CD4-positive, alpha-beta T cell (primary cell): ENCODE results near the gene PPP1CC. TPM values are rescaled to one million over a fixed set of nuclear protein-coding genes. Genes with fewer than 3 reads are reported as not detected.
A peak's percentile ranks its signal among the peaks of the same experiment; 100 is the strongest.

Experiments
- ATAC-seq: fragments of 200-7000 bp; cut with Tn5 transposase; one replicate; pipeline ENCODE4 v1.10.0; 2022; ENCODE audit warnings: mild to moderate bottlenecking; ENCODE audit not compliant: poor library complexity
- CTCF ChIA-PET: fragments of 350-600 bp; sonication (Branson Sonifier 250); formaldehyde crosslinking; loops from one replicate; lab custom pipeline; 2021; ENCODE audit warnings: antibody characterized with exemption, inconsistent platforms; lab: Charles Lee
- POLR2A ChIA-PET: fragments of 350-600 bp; sonication (Branson Sonifier 250); formaldehyde crosslinking; loops from one replicate; lab custom pipeline; 2021; ENCODE audit warnings: antibody characterized with exemption, inconsistent platforms; lab: Charles Lee
- DNase-seq, 14 experiments: peaks; one replicate each; pipeline ENCODE4 v3.0.0-alpha.2; 2013 to 2020; ENCODE audit warnings: mixed read lengths in 2 of 14
- H3K27ac ChIP-seq, 2 donors: one replicate each; pipeline versions ENCODE4 v1.5.1 to v1.7.0; 2013; ENCODE audit warnings: low read length in 2 of 2, low read depth in 1 of 2, mild to moderate bottlenecking in 1 of 2
- H3K27me3 ChIP-seq, 2 experiments: 1 replicate in 1 of 2; 2 replicates in 1 of 2; pipeline versions ENCODE4 v1.6.1 to v1.7.0; 2013; ENCODE audit warnings: low read length in 2 of 2, control low read depth in 1 of 2, mild to moderate bottlenecking in 1 of 2, moderate library complexity in 1 of 2; ENCODE audit not compliant: insufficient read depth in 2 of 2, control insufficient read depth in 1 of 2
- H3K36me3 ChIP-seq: one replicate; pipeline ENCODE4 v1.6.1; 2013; ENCODE audit warnings: low read length, control low read depth; ENCODE audit not compliant: insufficient read depth
- H3K4me1 ChIP-seq: one replicate; pipeline ENCODE4 v1.6.1; 2013; ENCODE audit warnings: low read length, control low read depth; ENCODE audit not compliant: insufficient read depth
- H3K4me3 ChIP-seq: one replicate; pipeline ENCODE4 v1.5.1; 2013; ENCODE audit warnings: mild to moderate bottlenecking, low read length, moderate library complexity
- H3K9me3 ChIP-seq, 2 experiments: 1 replicate in 1 of 2; 2 replicates in 1 of 2; pipeline versions ENCODE4 v1.6.1 to v1.7.0; 2013; ENCODE audit warnings: low read length in 2 of 2, mild to moderate bottlenecking in 2 of 2, control low read depth in 1 of 2, moderate library complexity in 1 of 2; ENCODE audit not compliant: control insufficient read depth in 1 of 2, insufficient read depth in 1 of 2
- H3K27ac Mint-ChIP-seq: one replicate; pipeline ENCODE4 v1.8.0; 2020; ENCODE audit warnings: mixed read lengths
- H3K27me3 Mint-ChIP-seq: one replicate; pipeline ENCODE4 v1.8.0; 2021; ENCODE audit warnings: mixed read lengths
- H3K36me3 Mint-ChIP-seq: one replicate; pipeline ENCODE4 v1.8.0; 2021; ENCODE audit warnings: low read depth, mixed read lengths
- H3K4me1 Mint-ChIP-seq: one replicate; pipeline ENCODE4 v1.8.0; 2021; ENCODE audit warnings: low read depth, mixed read lengths
- H3K4me3 Mint-ChIP-seq: one replicate; pipeline ENCODE4 v1.8.0; 2020; ENCODE audit warnings: mild to moderate bottlenecking, mixed read lengths
- H3K9me3 Mint-ChIP-seq: one replicate; pipeline ENCODE4 v1.8.0; 2020; ENCODE audit warnings: mixed read lengths
- CTCF ChIP-seq: fragments of 200-600 bp; IDR thresholded peaks from one replicate; pipeline ENCODE4 v1.8.0; 2022; ENCODE audit warnings: antibody characterized with exemption, mild to moderate bottlenecking
- intact Hi-C, 2 experiments: fragments of 100-400 bp; cut with DNase I in 1 of 2; cut with micrococcal nuclease in 1 of 2; formaldehyde crosslinking; loops; one replicate each; pipeline versions ENCODE4 v1.15.1 to v1.9.0; 2023 to 2025; cut with DNase I, micrococcal nuclease
- total RNA-seq, 174 experiments: library from RNA in 2 of 174; stranded (reverse) in 2 of 174; gene quantifications; one replicate each; pipeline ENCODE4 v1.2.3 and lab custom pipeline; 2021 to 2026

The PPP1CC gene
- total RNA-seq, 2 experiments from 2014 or later, result 146 to 150 TPM

DNA sequence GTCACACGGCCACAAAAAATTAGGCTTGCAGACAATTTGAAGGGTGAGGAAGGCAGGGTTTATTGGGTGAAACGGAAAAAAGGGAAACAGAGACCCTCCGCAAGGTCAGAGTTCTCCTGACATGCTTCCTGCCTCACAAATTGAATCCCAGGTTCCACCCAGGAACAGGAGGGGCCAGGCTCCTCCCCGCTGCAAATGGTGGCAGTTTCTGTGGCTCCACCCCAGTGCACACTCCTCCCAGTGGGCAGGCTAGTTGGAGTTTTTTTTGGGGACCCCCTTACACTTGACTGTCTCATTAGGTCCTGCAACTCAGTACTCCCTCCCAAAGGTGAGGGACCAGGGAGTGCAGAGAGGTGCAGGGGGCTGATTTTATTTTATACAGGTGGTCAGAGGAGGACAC lies 39.4 kb upstream of the PPP1CC start:
- ATAC-seq, result no peak
- intact Hi-C loops, result loop anchor here in 1 of 2 experiments (5.0 kb wide), 1 partner anchor 40 kb away; the partner anchor contains the start of gene PPP1CC
- Histone ChIP-seq H3K4me1 (peaks cover 32% of the 10 kb centered on the region), H3K4me3 (no peak overlapping the region), H3K27ac (no peak overlapping the region), H3K36me3 (no peaks in the 10 kb centered on the region), H3K27me3 (no peaks in the 10 kb centered on the region), H3K9me3 (no peaks in the 10 kb centered on the region)
- Mint-ChIP-seq H3K4me3 (no peak overlapping the region), H3K27me3 (no peaks in the 10 kb centered on the region), H3K27ac (peak overlapping the region; percentile 27), H3K9me3 (no peaks in the 10 kb centered on the region), H3K4me1 (peaks cover 30% of the 10 kb centered on the region), H3K36me3 (no peaks in the 10 kb centered on the region)
- DNase-seq, result no peak
- no peak for TF ChIP-seq CTCF
- POLR2A ChIA-PET, result no interaction called here
- CTCF ChIA-PET, result no interaction called here

- CTCF ChIA-PET, result no interaction called here
These were observed 37.8 kb upstream of the PPP1CC start for GRCh38 chr12:110780448-110780847.

DNA sequence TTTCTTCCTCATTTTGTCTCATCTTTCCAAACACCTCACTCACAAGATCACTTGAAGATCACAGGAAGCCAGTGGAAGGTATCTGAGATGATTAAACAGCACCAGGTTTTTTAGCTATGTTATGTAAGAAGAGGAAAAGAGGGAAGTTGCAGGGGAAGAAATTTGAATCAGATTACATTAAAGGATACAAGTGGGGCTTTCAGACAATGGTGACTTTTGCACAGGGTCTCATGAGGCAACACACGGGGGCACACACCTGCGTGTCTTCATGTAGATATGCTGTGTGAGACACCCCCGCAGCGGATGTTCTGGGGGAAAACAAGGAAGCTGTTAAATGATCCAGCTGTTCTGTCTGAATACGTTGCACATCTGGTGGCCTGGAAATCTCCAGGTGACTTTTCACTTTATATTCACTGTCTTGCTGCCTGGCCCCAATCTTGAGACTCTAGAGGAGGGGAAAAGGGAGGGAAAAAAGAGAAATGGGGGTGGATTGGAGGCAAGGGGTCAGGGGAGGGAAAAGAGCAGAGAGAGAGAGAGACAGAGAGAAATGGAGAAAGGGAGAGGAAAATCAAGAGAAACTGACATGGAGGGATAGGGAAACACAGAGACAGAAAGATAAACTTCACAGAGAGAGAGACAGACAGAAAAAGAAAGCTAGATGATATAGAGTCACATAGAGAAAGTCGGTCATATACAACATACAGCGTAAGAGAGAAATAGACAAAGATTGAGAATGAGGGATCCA lies 36.3 kb upstream of the PPP1CC start:
- no peak for TF ChIP-seq CTCF
- no peak overlapping the region for H3K4me3 ChIP-seq
- no peaks in the 10 kb centered on the region for H3K27me3 ChIP-seq
- Mint-ChIP-seq H3K27me3 (no peaks in the 10 kb centered on the region), H3K4me3 (peak overlapping the region; percentile 13), H3K9me3 (no peaks in the 10 kb centered on the region), H3K4me1 (peaks cover 49% of the 10 kb centered on the region), H3K36me3 (no peaks in the 10 kb centered on the region), H3K27ac (peak overlapping the region; percentile 77)
- DNase-seq (peak in 1 of 14 experiments; percentile 24), ATAC-seq (no peak)
- intact Hi-C loops, result loop anchor here in 1 of 2 experiments (2.0 kb wide), 1 partner anchor 36 kb away; the partner anchor contains the start of gene PPP1CC
- no peak overlapping the region for H3K27ac ChIP-seq
- no peaks in the 10 kb centered on the region for H3K36me3 ChIP-seq
- ChIA-PET CTCF (no interaction called here), POLR2A (interaction anchor here (1.7 kb wide), 1 partner anchor 38 kb away, joined by 6 read pairs; no protein-coding TSS in a partner anchor)
- peaks cover 43% of the 10 kb centered on the region for H3K4me1 ChIP-seq
- H3K9me3 ChIP-seq, result no peaks in the 10 kb centered on the region

More at GRCh38 chr12:110780448-110780847, 37.8 kb upstream of the PPP1CC start:
- Histone ChIP-seq H3K27ac (peak overlapping the region in 1 of 2 donors; percentile 18), H3K27me3 (no peaks in the 10 kb centered on the region), H3K4me3 (no peak overlapping the region), H3K9me3 (no peaks in the 10 kb centered on the region), H3K4me1 (peaks cover 43% of the 10 kb centered on the region), H3K36me3 (no peaks in the 10 kb centered on the region)
- POLR2A ChIA-PET, result no interaction called here
- Mint-ChIP-seq H3K27me3 (no peaks in the 10 kb centered on the region), H3K27ac (peak overlapping the region; percentile 77), H3K36me3 (no peaks in the 10 kb centered on the region), H3K4me3 (peak overlapping the region; percentile 42), H3K4me1 (peaks cover 44% of the 10 kb centered on the region), H3K9me3 (no peaks in the 10 kb centered on the region)
- no peak for TF ChIP-seq CTCF
- DNase-seq (peak; percentile 4 to 76 (median 33)), ATAC-seq (peak; percentile 88)
- intact Hi-C loops, result loop anchor here in 1 of 2 experiments (1.0 to 5.0 kb wide), 2 partner anchors 38 to 46 kb away; partner anchors contain the start of gene PPP1CC
